Stomach (tissue), 4 donors: ENCODE measurements around the gene GMDS.

Experiments
- EP300 ChIP-seq: sonication (generic); formaldehyde crosslinking; IDR thresholded peaks from one replicate; pipeline ENCODE4 v1.6.1; 2017; ENCODE audit warnings: antibody characterized with exemption
- POLR2A ChIP-seq, 4 donors: fragments of 450-650 bp; IDR thresholded peaks; one replicate each; pipeline ENCODE4 v1.6.1; 2016; ENCODE audit warnings: antibody characterized with exemption in 4 of 4, control low read depth in 2 of 4, mild to moderate bottlenecking in 1 of 4, moderate library complexity in 1 of 4
- POLR2AphosphoS5 ChIP-seq, 3 donors: sonication (generic); formaldehyde crosslinking; IDR thresholded peaks; one replicate each; pipeline ENCODE4 v1.6.1; 2016; ENCODE audit warnings: antibody characterized with exemption in 3 of 3
- TF ChIP-seq, protein P1 (sequence below), 7 experiments: fragments of 450-650 bp in 4 of 7; fragments of 200-600 bp in 3 of 7; sonication (generic) in 3 of 7; IDR thresholded peaks; one replicate each; pipeline ENCODE4 v1.5.1; 2016 to 2019; ENCODE audit warnings: antibody characterized with exemption in 7 of 7, control low read depth in 2 of 7, mild to moderate bottlenecking in 1 of 7

DNA sequence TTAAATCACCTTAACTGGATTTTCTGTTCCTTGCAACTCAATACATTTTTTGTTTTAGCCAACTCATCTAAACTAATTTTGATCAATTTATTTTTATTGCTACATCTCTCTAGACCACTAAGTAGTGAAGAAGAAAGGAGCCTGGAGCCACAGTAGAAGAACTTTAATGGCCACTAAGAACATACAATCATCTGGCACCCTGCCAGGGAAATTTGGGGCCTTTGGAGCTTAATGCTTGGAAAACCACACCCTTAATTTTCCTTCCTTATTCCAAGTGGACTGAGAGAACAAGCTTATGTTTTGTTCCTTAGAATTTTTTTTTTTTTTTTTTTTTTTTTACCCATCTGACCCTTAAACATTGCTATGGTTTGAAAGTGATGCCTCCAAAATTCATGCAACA, 12.0 kb upstream of the GMDS start:
- TF ChIP-seq, protein P1, sequence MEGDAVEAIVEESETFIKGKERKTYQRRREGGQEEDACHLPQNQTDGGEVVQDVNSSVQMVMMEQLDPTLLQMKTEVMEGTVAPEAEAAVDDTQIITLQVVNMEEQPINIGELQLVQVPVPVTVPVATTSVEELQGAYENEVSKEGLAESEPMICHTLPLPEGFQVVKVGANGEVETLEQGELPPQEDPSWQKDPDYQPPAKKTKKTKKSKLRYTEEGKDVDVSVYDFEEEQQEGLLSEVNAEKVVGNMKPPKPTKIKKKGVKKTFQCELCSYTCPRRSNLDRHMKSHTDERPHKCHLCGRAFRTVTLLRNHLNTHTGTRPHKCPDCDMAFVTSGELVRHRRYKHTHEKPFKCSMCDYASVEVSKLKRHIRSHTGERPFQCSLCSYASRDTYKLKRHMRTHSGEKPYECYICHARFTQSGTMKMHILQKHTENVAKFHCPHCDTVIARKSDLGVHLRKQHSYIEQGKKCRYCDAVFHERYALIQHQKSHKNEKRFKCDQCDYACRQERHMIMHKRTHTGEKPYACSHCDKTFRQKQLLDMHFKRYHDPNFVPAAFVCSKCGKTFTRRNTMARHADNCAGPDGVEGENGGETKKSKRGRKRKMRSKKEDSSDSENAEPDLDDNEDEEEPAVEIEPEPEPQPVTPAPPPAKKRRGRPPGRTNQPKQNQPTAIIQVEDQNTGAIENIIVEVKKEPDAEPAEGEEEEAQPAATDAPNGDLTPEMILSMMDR (IDR thresholded peaks at IDR 0.05), result no peak
- TF ChIP-seq POLR2A (IDR thresholded peaks at IDR 0.05) (no peak), POLR2AphosphoS5 (IDR thresholded peaks at IDR 0.05) (no peak), EP300 (no peak)
